Subcutaneous abdominal adipose tissue (tissue), 5 donors: ENCODE measurements around the gene HADHB.
A peak's percentile ranks its signal among the peaks of the same experiment; 100 is the strongest.
"Not testable (repeated sequence)": the region's sequence is repeated elsewhere in the genome, so short reads cannot be mapped to it uniquely, and the experiment has no call there.

ENCODE experiments used
- H3K27ac ChIP-seq: one replicate; pipeline ENCODE4 v1.7.0; 2013; ENCODE audit warnings: low read depth, mild to moderate bottlenecking, inconsistent platforms, low read length, moderate library complexity
- H3K27me3 ChIP-seq, 5 donors: one replicate each; pipeline ENCODE4 v1.7.0; 2013; ENCODE audit warnings: low read length in 5 of 5, inconsistent platforms in 1 of 5; ENCODE audit not compliant: control insufficient read depth in 5 of 5, insufficient read depth in 4 of 5
- H3K36me3 ChIP-seq, 5 donors: one replicate each; pipeline ENCODE4 v1.7.0; 2013; ENCODE audit warnings: low read length in 5 of 5; ENCODE audit not compliant: control insufficient read depth in 5 of 5, insufficient read depth in 5 of 5
- H3K4me1 ChIP-seq, 5 donors: one replicate each; pipeline ENCODE4 v1.7.0; 2013; ENCODE audit warnings: low read length in 5 of 5, mild to moderate bottlenecking in 3 of 5, moderate library complexity in 1 of 5; ENCODE audit not compliant: control insufficient read depth in 5 of 5, insufficient read depth in 5 of 5
- H3K4me3 ChIP-seq, 5 donors: one replicate each; pipeline ENCODE4 v1.7.0; 2013; ENCODE audit warnings: low read length in 5 of 5, low read depth in 1 of 5
- H3K9ac ChIP-seq, 5 donors: one replicate each; pipeline ENCODE4 v1.7.0; 2013; ENCODE audit warnings: low read length in 5 of 5, mild to moderate bottlenecking in 4 of 5, moderate library complexity in 3 of 5
- H3K9me3 ChIP-seq, 5 donors: one replicate each; pipeline ENCODE4 v1.7.0; 2013; ENCODE audit warnings: low read length in 5 of 5; ENCODE audit not compliant: control insufficient read depth in 5 of 5
- donor health status: healthy.
- donor health status: healthy.
- donor health status: healthy.
- donor health status: healthy.
- donor health status: healthy.

HADHB gene

DNA sequence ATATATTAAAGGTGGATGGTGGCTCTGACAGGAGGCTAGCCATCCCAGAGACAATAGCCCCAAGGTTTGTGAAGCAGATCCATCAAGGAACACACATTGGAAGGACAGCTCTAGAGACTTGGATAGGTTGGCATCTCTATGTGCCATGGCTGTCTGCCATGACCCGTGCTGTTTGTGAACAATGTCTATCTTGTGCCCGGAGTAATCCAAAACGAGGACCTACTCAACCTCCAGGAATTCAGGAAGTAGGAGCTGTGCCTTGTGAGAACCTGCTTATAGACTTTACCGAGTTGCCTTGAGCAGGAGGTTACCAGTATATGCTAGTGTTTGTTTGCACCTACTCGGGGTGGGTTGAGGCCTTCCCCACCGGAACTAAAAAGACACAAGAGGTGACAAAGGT is 58.1 kb downstream of the HADHB start:
- Histone ChIP-seq H3K9me3 (no peaks in the 10 kb centered on the region), H3K4me1 (peaks cover 3 to 37% (median 32%) of the 10 kb centered on the region in 5 donors), H3K36me3 (no peaks in the 10 kb centered on the region), H3K4me3 (no peak overlapping the region), H3K9ac (no peak overlapping the region), H3K27ac (no peak overlapping the region), H3K27me3 (no peaks in the 10 kb centered on the region)

DNA sequence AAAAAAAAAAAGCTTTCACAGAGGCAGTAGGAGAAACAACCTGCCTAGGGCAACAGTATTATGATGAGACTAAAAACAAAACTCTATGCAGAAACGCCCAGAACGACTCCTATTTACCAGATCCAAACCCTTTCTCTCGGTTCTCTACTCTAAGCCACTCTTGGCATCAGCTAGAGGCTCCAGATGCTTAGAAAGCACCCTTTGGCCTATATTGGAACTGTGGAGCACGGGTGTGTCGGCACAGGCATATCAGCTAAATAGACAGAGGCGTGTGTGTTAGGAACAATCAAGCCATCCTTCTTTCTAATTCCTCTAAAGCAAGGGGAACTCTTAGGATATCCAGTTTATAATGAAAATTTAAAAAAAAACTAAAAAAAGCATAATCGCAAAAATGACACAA is 60.4 kb downstream of the HADHB start:
- not testable (repeated sequence) for H3K9ac ChIP-seq, H3K36me3 ChIP-seq, H3K9me3 ChIP-seq, H3K4me3 ChIP-seq, H3K27me3 ChIP-seq
- Histone ChIP-seq H3K27ac (peak overlapping the region; percentile 25), H3K4me1 (peaks cover 0 to 19% (median 12%) of the 10 kb centered on the region in 5 donors)

DNA sequence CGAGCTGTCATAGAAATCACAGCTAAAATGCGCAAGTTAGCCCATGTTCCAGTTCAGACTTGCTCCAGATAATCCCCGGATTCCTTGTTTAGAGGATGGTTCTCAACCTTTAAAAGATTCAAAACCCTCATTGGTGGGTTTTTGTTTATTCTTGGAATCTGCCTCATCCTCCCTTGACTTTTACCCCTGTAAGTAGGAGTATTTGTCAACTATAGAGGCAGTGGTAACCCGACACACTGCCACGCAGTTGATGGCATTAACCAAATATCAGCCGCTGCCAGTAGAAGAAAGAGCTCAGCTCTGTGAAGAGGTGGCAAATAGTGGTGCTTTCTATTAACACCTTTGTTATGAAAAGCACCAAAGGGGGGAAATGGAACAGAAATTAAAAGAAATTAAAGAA is 60.8 kb downstream of the HADHB start:
- Histone ChIP-seq H3K36me3 (no peaks in the 10 kb centered on the region), H3K9me3 (no peaks in the 10 kb centered on the region), H3K27ac (peak overlapping the region; percentile 23), H3K4me1 (peaks cover 0 to 14% (median 8%) of the 10 kb centered on the region in 5 donors), H3K4me3 (no peak overlapping the region), H3K9ac (peak overlapping the region in 1 of 5 donors; percentile 64), H3K27me3 (no peaks in the 10 kb centered on the region)

DNA sequence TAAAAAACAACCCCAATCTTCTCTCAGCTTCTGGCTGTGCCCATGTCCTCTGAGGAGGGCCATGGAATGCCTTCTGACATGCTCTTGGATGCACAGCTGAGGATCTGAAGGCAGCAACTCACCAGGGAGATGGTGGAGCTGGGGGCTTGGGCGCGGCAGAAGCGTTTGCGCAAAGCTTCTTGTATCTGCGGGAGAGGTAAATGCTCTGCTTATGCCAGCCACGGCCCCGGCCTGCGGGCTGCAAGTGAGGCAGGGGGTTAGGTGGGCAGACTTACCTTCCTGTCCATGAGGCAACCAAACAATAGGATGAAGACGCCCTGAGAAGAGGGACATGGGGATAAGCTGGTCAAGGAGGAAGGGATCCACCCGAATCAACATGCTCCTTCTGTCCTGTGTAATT is 65.2 kb downstream of the HADHB start:
- H3K4me3 ChIP-seq = no peak overlapping the region
- no peaks in the 10 kb centered on the region for H3K9me3 ChIP-seq
- no peak overlapping the region for H3K9ac ChIP-seq
- H3K27me3 ChIP-seq = no peaks in the 10 kb centered on the region
- H3K4me1 ChIP-seq = peaks cover 0 to 8% (median 3%) of the 10 kb centered on the region in 5 donors
- H3K27ac ChIP-seq = no peak overlapping the region
- H3K36me3 ChIP-seq = no peaks in the 10 kb centered on the region

DNA sequence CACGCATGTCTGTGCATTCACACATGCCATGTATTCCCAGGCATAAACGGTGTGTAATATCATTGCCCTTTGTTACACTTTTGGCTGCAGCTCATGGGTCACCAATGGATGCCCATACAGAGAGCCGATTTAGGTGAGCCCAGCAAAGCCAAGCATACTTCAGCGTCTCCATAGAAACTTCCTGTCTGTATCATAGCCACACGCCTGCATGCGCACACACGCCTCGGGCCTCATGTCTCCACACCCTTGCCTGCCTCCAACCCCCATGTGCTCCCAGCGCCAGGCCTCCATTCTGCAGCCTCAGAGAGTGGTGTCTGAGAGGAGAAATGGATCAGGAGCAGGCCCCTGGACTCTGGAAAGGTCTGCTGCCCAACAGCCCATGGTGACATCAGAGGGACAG is 67.7 kb downstream of the HADHB start:
- peaks cover 0 to 4% (median 0%) of the 10 kb centered on the region in 5 donors for H3K27me3 ChIP-seq
- H3K4me3 ChIP-seq = no peak overlapping the region
- H3K4me1 ChIP-seq = no peaks in the 10 kb centered on the region
- no peaks in the 10 kb centered on the region for H3K9me3 ChIP-seq
- H3K9ac ChIP-seq = no peak overlapping the region
- H3K27ac ChIP-seq = no peak overlapping the region
- H3K36me3 ChIP-seq = no peaks in the 10 kb centered on the region

DNA sequence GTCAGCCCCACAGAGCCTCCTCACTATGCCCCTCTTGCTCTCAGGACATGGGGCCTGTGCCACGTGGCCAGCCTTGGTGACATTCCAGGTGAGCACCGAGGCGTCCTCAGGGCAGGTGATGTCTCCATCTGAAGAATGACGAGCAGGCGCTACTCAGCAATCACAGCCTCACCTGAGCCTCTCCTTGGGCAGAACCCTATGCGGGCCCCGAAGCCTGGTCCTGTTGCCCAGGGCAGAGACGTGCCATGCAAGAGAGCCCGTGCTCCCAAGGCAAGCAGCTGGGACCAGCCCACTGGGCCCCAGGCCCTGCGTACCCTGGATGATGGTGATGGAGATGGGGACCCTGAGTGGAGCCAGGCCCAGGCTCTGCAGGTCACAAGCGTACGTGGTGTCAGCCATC is 68.7 kb downstream of the HADHB start:
- H3K27me3 ChIP-seq = peaks cover 0 to 4% (median 0%) of the 10 kb centered on the region in 5 donors
- no peaks in the 10 kb centered on the region for H3K36me3 ChIP-seq
- no peaks in the 10 kb centered on the region for H3K4me1 ChIP-seq
- H3K27ac ChIP-seq = no peak overlapping the region
- H3K4me3 ChIP-seq = no peak overlapping the region
- H3K9ac ChIP-seq = no peak overlapping the region
- H3K9me3 ChIP-seq = no peaks in the 10 kb centered on the region

DNA sequence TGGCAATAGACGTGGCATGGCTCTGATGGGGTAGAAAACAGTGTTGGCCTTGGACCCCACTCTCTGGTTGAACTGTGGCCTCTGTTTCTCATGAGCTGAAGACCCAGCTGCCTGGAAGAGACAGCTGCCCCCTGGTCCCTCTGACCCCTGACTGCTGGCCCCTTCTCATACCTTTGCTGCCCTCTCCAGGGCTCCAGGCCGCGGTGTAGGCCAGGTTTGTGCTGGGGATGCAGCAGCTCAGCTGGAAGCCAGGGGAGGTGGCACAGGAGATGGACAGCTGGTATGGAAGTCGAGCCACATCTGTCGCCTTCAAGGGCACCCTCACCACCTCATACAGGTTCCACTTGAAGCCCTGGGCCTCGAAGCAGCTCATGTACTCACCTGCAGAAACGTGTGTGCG is 69.5 kb downstream of the HADHB start:
- H3K36me3 ChIP-seq = no peaks in the 10 kb centered on the region
- H3K9ac ChIP-seq = no peak overlapping the region
- H3K27me3 ChIP-seq = peaks cover 0 to 4% (median 0%) of the 10 kb centered on the region in 5 donors
- H3K4me3 ChIP-seq = no peak overlapping the region
- no peaks in the 10 kb centered on the region for H3K9me3 ChIP-seq
- H3K27ac ChIP-seq = no peak overlapping the region
- H3K4me1 ChIP-seq = no peaks in the 10 kb centered on the region

DNA sequence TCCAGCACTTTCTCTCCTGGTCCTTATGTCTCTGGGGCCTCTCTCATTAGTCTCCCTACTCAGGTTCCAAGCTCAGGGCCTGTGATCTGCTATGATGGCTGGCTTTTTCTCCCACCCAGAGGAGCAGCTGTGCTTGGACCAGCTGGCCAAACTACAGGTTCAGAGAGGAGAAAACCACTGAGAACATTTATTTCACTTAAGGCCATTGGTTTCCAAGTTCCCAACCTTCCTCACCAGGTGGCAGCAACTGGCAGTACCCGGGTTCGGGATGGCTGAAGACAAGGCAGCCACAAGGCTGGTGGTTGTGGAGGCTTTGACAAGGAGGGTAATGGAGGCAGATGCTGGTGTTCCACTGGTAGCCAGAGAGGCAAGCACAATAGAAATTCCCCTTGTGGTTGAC is 71.3 kb downstream of the HADHB start:
- Histone ChIP-seq H3K9me3 (no peaks in the 10 kb centered on the region), H3K4me1 (no peaks in the 10 kb centered on the region), H3K27me3 (peaks cover 0 to 4% (median 0%) of the 10 kb centered on the region in 5 donors), H3K36me3 (no peaks in the 10 kb centered on the region), H3K9ac (no peak overlapping the region), H3K27ac (no peak overlapping the region), H3K4me3 (no peak overlapping the region)

DNA sequence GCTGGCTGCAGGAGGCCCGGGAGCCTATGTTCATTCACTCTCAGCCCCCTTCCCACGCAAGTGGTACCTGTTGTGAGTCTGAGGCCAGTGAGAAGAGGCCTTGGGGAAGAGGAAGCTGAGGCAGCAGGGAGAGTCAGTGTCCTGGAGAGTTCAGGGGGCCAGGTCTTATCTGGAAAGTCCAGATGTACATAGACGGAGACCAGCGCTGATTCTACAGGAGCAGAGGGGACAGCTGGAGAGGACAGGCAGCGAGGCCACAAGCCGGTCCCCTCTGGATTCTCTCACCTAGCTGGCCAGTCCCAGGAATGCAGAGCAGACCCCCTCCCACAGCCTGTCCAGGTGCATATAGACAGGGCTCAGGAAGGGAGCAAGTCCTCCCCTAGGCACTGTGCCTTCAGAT is 72.1 kb downstream of the HADHB start:
- Histone ChIP-seq H3K27ac (no peak overlapping the region), H3K36me3 (no peaks in the 10 kb centered on the region), H3K27me3 (peaks cover 0 to 4% (median 0%) of the 10 kb centered on the region in 5 donors), H3K9me3 (no peaks in the 10 kb centered on the region), H3K4me3 (no peak overlapping the region), H3K4me1 (no peaks in the 10 kb centered on the region), H3K9ac (no peak overlapping the region)

DNA sequence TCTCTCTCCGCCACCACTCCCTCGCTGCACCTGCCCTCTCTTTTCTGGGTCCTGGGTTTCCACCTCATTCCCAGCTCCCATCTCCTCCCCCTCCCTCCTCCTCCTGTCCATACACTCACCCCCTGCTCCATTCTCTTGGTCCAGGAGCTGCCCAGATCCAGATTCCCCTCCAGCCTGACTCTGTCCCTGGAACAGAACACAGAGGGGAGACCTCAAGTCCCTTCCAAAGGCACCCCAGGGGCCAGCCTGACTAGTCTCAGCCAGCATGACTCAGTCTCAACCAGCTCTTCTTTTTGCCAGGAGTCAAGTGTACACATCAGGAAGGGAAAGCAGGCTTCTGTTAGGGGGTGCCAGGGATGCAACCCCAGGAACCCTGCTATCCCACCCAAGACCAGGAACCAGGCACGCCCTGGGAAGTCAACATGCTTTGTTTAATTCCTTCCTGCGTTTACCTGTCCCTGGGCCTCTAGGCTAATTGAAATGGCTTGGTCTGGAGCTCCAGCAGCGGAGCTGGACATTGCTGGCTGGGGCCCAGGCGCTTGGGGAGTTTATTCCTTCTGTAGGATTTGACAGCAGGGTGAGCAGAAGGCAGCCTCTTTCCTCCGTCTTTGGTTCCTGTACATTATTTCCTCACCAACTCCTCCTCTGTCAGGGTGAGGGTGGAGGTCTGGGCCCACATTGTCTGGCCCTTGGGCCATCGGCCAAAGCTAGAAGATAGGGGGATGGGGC is 72.8 kb downstream of the HADHB start:
- no peak overlapping the region for H3K9ac ChIP-seq
- H3K27ac ChIP-seq = no peak overlapping the region
- no peaks in the 10 kb centered on the region for H3K9me3 ChIP-seq
- H3K4me3 ChIP-seq = no peak overlapping the region
- H3K27me3 ChIP-seq = peaks cover 0 to 4% (median 0%) of the 10 kb centered on the region in 5 donors
- H3K36me3 ChIP-seq = no peaks in the 10 kb centered on the region
- H3K4me1 ChIP-seq = no peaks in the 10 kb centered on the region
